Inflammatory macrophage treated with lipopolysaccharide for 1 hour (primary cell): ENCODE measurements around the gene ANO1.
A peak's percentile ranks its signal among the peaks of the same experiment; 100 is the strongest.
"Not testable (repeated sequence)": the region's sequence is repeated elsewhere in the genome, so short reads cannot be mapped to it uniquely, and the experiment has no call there.

Source experiments
- DNase-seq, 2 donors: peaks; one replicate each; pipeline ENCODE4 v3.0.0-alpha.2; 2020 to 2022

Gene ANO1

GRCh38 chr11:70200212-70200844 lies 122.2 kb downstream of the ANO1 start:
- no peak for DNase-seq

DNA sequence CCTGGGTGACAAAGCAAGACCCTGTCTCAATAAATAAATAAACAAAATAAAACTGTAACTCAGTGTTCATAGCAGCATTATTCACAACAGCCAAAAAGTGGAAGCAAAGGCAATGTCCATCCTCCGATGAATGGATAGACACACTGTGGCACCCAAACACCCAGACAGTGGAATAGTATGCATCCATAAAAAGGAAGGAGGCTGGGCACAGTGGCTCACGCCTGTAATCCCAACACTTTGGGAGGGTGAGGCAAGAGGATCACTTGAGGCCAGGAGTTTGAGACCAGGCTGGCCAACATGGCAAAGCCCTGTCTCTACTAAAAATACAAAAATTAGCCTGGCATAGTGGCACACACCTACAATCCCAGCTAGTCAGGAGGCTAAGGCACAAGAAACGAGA lies 122.9 kb downstream of the ANO1 start:
- DNase-seq = not testable (repeated sequence)

- peak in 1 of 2 donors; percentile 33 for DNase-seq
Measured at GRCh38 chr11:70201882-70202861, 124.1 kb downstream of the ANO1 start.

DNA sequence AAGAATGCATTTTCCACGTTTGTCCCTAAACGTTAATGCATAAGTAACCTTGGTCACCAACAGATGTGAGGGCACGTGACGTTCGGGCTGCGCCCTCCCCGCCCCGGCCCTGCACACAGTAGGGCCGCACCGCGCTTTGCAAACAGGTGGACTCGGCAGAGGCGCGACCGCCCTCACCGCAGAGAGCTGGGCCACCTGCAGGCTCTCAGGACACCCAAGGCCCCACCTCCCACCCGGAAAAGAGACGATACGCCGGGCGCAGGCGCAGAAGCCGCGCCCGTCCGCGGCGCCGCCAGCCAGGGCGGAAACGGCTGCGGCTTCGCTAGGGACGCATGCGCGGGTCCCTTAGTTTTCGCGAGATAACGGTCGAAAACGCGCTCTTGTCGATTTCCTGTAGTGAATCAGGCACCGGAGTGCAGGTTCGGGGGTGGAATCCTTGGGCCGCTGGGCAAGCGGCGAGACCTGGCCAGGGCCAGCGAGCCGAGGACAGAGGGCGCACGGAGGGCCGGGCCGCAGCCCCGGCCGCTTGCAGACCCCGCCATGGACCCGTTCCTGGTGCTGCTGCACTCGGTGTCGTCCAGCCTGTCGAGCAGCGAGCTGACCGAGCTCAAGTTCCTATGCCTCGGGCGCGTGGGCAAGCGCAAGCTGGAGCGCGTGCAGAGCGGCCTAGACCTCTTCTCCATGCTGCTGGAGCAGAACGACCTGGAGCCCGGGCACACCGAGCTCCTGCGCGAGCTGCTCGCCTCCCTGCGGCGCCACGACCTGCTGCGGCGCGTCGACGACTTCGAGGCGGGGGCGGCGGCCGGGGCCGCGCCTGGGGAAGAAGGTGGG lies 125.0 kb downstream of the ANO1 start, which contains the start of gene FADD:
Gene FADD, plus strand, starts transcription at position 377 of the 831 bp plus-strand sequence. Its CDS starts 164 bp downstream, at position 541.
- DNase-seq = peak; percentile 89 to 97

- DNase-seq = peak; percentile 72 to 89
Measured at GRCh38 chr11:70203751-70204465, 125.8 kb downstream of the ANO1 start.

DNA sequence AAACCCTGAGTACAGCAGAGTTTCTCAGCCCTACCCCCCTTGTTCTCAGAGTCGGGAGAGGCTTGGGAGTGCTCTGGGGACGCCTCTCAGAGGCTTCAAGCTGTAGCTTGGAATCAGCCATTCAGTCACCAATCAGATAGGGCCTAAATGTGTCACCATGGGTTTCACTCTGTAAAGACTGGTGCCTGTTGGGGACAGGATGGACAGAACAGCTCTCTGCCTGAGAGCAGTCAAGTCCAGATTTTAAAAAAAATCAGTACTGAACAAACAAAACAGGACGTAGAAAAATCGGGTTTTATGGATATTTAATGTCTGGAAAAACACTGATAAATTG lies 126.3 kb downstream of the ANO1 start:
- no peak for DNase-seq

DNA sequence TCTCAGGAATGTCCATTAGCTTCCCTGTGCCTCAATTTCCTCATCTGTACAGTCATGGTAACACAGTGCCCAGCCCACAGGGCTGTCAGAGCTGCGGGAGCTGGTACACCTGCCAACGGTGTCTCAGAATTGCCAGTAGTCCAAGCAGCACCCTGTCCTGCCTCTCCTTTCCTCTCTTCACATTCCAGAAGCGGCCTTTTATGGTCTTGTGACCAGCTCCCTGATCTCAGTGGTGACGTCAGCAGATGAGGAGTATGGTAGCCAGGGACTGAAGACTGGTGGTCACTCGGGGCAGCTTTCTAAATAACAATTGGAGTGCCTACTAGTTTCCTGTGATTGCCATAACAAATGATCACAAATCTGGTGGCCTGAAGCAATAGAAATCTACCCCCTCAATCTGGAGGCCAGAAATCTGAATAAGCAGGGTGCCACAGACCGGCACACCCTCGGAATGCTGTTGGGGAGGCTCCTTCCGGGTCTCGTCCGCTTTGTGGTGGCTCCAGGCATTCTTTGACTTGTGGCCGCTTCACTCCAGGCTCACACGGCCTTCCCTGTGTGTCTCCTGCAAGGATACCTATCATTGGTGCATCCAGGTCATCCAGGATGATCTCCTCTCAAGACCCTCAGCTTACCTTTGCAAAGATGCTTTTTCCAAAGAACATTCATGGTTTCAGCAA lies 127.1 kb downstream of the ANO1 start:
- DNase-seq = no peak

GRCh38 chr11:70205766-70206165 lies 127.6 kb downstream of the ANO1 start:
- no peak for DNase-seq

DNA sequence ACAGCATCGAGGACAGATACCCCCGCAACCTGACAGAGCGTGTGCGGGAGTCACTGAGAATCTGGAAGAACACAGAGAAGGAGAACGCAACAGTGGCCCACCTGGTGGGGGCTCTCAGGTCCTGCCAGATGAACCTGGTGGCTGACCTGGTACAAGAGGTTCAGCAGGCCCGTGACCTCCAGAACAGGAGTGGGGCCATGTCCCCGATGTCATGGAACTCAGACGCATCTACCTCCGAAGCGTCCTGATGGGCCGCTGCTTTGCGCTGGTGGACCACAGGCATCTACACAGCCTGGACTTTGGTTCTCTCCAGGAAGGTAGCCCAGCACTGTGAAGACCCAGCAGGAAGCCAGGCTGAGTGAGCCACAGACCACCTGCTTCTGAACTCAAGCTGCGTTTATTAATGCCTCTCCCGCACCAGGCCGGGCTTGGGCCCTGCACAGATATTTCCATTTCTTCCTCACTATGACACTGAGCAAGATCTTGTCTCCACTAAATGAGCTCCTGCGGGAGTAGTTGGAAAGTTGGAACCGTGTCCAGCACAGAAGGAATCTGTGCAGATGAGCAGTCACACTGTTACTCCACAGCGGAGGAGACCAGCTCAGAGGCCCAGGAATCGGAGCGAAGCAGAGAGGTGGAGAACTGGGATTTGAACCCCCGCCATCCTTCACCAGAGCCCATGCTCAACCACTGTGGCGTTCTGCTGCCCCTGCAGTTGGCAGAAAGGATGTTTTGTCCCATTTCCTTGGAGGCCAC lies 128.3 kb downstream of the ANO1 start:
- no peak for DNase-seq

GRCh38 chr11:70206982-70207376 lies 128.9 kb downstream of the ANO1 start:
- no peak for DNase-seq

- no peak for DNase-seq
Measured at GRCh38 chr11:70207531-70208131, 129.5 kb downstream of the ANO1 start.

GRCh38 chr11:70209391-70209912 lies 131.3 kb downstream of the ANO1 start:
- DNase-seq = no peak

DNA sequence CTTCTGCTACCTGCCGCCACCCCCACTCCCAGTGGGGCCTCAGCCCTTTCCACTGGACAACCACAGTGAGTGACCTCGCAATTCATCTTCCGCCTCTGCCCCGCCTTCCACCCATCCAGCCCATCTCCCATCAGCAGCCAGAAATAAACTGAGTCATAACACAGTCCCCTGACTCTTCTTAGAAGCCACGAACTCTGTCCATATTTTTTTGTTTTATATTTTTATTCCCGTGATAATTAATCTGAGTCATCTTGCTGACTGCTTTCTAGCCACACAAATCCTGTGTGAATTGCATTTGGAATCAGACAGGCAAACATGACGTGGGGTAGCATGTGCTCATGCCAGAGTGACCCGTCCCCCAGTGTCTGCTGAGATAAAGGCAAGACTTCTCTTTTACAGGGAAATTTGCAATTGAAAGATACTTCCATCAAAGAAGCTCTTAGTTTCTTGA lies 132.0 kb downstream of the ANO1 start:
- DNase-seq = no peak

- DNase-seq = no peak
Measured at GRCh38 chr11:70210530-70210929, 132.4 kb downstream of the ANO1 start.

GRCh38 chr11:70212227-70212811 lies 134.2 kb downstream of the ANO1 start:
- no peak for DNase-seq

GRCh38 chr11:70217388-70217787 lies 139.3 kb downstream of the ANO1 start:
- not testable (repeated sequence) for DNase-seq

DNA sequence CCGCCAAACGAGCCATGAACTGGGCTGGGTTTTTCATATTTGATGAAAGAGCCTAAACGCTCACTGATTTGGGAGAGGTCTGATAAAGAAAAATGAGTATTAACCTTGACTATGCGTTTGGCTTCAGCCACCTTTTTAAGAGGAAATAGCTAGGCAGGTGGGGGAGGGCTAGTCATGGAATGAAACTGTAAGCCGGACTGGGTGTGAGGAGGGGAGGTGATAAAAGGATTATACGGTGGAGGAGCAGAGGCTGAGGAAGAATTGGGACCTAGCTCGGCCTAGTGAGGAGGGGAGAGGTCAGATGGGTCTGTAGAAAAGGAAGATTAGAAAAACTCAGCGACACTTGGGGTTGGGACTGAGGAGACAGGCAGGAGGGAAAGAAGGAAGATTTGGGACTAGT lies 140.0 kb downstream of the ANO1 start:
- not testable (repeated sequence) for DNase-seq

GRCh38 chr11:70220136-70220535 lies 142.0 kb downstream of the ANO1 start:
- no peak for DNase-seq

- no peak for DNase-seq
Measured at GRCh38 chr11:70220920-70221319, 142.8 kb downstream of the ANO1 start.

DNA sequence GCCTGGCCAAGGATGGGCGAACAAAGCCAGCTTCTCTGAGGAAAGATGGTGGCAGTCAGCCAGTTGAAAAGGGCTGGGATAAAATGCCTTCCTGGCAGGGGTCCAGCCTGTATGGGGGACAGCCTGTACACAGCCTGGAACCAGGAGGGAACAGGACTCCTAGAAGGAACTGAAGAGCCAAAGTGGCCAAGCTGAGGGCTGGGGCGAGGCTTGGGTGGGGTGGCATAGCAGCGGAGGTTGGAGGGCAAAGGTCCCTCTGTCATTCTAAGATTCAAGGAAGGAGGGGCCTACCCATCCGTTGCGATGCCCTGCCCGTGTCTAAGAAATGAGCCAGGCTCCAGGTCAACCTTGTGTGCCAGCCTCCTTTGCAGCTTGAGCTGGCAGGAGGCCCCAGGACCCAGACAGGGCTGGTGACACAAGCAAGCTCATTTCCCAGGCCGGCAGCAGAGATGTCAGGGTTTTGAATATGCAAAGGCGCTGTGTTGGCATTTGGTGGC lies 147.6 kb downstream of the ANO1 start:
- DNase-seq = no peak
